Activated naive CD4-positive, alpha-beta T cell treated with Interleukin-2 at 50 U/mL for 16 hours (primary cell): Measurements from ENCODE around the gene MUC4.
"Not testable (repeated sequence)": the region's sequence is repeated elsewhere in the genome, so short reads cannot be mapped to it uniquely, and the experiment has no call there.

ENCODE experiments used
- DNase-seq: peaks from one replicate; pipeline ENCODE4 v3.0.0-alpha.2; 2020

Gene MUC4

DNA sequence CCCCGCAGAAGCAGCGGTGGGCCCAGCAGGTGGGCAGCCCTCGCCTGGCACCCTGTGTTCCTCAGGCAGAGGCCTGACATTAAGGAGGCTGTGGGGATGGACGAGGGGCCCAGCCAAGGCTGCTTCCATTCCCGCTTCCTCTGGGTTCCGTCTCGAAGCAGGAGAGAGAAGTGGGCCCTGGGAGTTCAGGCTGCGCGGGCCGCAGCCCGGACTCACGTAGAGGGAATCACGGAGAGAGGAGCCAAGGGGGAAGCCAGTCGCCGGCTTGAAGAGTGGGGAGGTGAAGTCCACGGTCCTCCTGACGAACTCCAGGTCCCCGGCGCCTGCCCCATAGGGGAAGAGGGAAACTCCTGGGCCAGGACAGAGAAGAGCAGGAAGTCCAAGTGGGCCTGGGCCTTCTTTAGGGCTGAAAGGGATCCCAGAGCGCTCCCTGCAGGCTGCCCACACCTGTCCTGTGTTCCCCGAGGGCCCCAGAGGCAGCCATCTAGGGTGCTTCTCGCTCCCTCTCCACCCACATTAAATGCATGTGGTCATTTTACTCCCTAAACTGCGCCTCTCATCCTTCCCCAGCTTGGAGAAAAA, 37.7 kb downstream of the MUC4 start:
- DNase-seq, result no peak

DNA sequence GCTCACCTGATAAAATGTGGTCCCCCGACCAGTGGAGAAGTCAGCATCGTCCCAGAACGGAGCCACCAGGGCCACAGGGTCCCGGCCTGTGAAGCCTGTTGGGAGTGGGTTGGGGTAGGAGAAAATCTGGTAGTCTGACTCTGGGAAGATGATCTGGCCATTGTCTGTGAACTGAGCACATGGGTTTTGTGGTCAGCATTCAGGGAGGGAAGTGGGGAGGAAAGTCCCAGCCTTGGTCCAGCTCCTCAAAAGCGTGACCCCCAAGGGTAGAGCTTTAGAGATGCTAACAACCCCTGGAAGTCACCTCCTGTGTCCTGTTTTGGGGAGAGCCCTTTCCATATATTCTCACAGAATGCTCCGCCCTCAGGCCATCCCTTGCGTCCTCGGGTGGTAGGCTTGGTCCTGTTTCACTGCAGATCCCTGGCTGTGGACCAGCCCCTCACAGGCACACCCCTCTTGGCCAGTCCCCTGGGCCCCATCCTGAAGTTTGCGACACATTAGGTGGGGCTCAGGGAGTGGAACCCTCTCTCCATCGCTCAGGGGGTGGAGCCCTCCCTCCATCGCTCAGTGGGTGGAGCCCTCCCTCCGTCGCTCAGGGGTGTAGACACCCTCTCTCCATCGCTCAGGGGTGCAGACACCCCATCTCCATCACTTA, 40.0 kb downstream of the MUC4 start:
- no peak for DNase-seq

DNA sequence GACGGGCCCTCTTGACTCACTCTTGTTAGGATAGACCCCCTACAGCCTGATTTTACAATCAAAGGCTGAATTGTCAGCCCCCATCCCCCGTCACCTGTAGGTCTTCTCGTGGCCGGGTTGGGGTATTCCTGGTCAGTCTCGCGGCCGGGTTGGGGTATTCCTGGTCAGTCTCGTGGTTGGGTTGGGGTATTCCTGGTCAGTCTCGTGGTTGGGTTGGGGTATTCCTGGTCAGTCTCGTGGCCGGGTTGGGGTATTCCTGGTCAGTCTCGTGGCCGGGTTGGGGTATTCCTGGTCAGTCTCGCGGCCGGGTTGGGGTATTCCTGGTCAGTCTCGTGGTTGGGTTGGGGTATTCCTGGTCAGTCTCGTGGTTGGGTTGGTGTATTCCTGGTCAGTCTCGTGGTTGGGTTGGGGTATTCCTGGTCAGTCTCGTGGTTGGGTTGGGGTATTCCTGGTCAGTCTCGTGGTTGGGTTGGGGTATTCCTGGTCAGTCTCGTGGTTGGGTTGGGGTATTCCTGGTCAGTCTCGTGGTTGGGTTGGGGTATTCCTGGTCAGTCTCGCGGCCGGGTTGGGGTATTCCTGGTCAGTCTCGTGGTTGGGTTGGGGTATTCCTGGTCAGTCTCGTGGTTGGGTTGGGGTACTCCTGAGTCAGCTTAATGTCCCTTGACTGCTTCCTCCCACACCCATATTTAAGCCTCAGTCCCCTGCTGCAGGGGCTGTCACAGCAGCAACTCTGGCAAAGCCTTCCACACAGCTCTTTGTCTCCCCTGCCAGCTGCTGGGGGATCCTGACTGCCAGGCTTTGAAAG, 40.7 kb downstream of the MUC4 start:
- not testable (repeated sequence) for DNase-seq

DNA sequence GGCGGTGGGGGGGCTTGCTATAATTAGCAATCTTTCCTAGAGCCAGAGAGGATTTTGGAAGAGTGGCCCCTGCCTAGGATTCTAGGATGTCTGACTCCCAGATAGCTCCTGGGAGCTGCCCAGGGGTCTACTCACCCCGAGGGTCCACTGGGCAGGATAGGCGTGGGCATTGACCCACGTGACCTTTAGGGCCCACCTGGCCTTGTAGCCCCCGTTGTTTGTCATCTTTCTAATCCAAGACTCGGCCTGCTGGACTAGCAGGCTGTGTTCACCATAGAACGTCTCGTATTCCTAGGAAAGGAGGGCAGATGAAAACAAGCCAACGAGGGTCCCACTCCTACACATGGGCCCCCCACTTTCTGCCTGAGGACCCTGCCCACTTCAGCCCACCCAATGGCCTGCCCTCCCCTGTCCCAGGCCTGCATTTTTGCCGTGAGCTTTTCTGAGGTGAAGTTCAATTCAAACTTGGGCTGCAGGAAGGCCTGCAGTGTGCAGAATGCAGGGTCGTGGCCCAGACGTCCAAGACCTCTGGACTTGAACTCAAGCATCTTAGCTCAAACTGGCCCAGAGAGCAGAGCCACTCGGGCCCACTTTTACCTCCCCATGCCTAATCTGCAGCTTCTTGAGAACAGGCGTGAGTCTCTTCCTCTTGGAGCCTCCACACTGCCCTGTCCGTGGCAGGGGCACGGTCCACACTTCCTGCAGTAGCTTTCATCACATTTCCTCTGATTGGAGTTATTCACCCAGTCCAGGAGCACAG, 41.5 kb downstream of the MUC4 start:
- no peak for DNase-seq

DNA sequence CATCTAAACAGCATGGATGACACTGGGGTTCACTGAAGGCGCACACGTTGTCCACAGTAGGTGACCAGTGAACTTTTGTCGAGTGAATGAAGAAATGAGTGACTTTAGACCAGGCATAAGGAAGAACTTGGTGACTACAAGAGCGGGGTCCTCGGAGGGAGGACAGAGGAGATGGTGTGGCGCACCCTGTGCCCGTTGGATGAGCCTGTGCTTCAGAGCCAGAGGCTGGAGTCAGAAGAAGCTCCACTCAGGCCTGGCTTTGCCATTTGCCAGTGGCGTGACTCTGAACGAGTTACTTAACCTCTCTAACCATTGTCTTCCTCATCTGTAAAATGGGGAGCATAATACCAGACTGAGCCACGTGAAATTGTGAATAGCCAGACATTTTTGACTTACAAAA, 42.2 kb downstream of the MUC4 start:
- no peak for DNase-seq

DNA sequence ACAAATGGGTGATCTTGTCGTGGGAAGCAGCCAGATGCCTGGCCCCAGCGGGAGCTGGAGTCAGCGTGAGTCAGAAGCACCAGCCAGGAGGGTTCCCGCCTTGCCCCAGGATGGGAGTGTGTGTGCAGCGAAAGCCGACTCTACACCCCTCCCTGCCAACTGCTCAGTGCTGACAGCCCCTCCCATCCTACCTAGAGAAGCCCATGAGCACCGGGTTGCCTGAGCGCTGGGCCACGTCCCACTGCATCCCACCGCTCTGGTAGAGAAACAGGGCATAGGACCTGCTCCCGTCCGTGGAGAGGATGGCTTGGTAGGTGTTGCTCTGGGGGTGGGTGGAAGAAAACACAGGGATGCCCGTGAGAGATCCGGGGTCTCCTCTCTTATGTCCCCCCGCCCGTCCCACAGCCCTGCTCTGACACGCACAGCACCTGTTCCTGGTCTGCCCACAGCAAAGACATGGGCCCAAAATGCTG, 42.9 kb downstream of the MUC4 start:
- no peak for DNase-seq

DNA sequence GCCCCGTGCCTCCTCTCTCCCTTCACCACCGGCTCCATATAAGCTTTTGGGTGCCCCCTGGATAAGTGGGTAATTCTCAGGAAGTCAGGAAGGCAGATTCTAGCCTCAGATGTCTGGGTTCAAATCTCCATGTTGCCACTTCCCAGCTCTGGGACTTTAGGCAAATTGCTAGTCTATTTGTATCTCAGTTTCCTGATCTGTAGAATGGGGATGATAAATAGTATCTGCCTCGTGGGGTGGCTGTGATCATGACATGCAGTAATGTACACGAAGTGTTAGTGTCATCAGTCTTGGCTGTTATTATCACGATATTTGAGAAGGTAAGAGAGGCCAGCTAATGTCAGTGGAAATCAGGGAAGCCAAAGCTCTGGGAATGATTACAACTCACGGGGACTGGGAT, 43.3 kb downstream of the MUC4 start:
- DNase-seq, result no peak

DNA sequence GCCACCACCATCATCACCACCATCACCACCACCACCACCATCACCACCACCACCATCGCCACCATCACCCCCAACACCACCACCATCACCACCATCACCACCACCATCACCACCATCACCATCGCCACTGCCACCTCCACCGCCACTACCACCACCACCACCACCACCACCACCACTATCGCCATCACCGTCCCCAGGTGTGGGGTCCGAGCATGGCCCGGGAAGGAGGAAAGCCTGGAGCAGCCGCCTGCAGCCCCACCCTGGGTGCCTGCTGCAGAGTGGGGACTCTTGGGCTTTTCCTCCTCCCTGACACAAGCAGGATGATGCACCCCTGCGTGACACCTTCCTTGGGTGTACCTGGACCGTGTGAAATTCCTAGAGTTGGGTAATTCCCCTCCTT, 43.9 kb downstream of the MUC4 start:
- no peak for DNase-seq

DNA sequence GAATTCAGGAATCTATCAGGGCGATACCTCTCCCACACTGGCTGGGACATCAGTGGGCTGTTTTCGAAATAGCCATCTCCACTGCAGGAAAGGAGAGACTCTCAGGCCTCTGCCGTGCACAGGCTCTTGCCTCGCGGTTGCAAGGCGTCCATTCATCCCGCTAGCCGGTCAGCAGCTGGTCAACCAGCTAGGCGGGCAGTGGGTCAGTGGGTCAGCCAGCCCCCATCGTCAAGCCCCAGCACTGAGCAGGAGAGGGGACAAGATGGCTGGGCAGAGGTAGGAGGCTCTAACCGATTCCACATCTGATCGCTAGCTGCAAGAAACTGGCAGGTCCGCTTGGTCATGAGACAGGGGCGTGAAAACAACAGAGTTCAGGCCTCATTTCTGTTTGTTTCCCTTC, 45.1 kb downstream of the MUC4 start:
- no peak for DNase-seq

DNA sequence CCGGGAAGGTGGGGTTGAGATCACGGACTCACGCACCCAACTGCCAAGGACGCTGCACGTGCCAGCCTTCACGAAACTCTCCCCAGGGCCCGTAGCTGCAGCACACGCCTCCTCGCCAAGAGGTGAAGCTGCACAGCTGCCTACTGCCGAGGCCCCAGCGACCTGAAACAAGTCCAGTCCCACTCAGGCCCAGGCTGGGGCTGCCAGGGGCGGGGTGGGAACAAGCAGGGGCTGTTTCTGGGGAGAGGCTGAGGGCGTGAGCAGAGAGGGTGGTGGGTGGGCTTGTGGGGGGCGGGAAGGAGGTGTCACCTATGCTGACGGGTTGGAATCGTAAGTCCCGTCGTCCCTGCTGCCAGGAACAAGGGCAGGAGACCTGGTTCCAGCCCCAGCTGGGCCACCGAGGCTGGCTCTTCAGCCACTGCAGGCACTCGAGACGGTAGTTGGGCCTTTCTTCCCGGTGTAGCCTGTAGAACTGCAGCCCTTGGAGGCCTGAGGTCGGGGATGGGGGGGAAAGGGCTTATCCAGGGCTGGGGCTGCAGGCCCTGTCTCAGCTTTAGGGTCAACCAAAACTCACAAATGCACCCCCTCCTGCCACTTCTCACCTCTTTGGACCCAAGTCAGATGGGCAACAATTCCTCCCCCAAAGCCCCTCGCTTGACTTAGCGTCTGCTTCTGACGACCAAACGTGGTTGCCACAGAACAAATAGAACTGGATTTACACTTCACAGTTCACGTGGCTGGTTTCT, 46.6 kb downstream of the MUC4 start:
- DNase-seq, result no peak

DNA sequence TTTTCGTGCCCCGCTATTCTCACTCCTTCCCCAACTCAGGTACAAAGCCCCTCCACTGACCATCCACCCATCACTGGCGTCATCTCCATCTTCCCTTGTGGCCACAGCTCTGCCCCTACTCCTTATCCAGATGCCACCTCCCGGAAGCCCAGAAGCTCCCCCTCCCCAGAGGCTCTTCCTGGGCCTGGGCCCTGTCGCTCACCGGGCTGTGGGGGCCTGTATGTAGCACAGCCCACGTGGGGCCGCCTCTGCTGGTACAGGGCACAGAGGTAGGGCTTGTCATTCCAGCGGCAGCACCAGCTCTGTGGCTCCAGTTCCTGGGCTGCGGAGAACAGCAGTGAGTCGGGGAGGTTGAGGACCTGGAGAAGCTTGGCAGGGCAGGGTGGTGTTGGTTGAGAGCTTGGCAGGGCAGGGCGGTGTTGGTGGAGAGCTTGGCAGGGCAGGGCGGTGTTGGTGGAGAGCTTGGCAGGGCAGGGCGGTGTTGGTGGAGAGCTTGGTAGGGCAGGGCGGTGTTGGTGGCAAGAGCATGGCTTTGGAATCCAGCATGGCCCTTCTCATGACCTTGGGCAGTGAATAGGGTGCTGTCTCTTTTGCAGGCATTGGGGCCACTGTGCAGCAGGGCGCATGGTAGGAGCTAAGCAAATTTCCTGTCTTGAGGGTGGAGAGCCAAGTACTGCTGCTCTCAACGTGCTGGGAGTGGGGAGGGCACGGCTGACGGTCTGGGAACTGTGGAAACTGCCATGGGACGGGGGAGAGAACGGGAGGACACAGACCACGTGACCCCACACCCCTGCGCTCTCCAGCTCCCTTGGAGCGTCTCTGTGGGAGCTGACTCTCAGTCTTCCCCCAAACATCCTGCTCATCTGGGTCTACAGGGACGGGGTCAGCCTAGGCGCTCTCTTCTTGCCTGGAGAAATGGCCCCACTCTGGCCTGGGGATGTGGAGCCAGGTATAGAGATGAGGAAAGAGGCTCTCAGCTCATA, 47.6 kb downstream of the MUC4 start:
- DNase-seq, result no peak

DNA sequence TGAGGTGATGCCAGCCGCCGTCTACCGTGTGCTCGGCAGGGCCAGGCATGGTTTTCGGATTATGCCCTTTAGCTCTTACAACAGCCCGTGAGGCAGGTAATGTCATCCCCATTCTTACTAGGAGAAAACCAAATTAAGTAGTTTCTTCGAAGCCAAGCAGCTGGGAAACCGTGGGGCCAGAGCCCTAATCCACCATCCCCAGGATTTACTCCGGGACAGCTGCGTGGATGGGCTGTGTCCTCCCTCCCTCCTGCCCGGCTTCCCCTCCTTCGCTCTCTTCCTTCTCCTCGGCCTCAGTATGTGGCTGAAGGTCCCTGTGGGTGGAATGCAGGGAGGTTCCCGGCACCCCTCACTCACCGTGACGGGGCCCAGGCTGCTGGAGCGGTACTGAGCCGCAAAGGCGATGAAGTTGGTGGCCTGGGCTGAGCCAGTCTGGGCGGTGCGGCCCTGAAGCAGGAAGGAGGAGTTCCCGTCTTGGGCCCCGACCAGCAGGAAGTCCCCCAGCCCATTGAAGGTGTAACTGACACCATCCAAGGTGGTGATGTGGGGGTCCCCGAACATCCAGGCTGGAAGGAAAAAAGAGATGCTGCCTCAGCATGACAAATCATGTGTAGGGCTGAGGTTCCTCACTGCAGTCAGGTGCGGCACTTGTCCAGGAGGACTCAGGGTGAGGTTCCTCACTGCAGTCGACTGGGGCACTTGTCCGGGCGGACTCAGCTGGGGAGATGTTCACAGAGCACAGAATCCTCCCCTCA, 48.5 kb downstream of the MUC4 start:
- DNase-seq, result no peak

DNA sequence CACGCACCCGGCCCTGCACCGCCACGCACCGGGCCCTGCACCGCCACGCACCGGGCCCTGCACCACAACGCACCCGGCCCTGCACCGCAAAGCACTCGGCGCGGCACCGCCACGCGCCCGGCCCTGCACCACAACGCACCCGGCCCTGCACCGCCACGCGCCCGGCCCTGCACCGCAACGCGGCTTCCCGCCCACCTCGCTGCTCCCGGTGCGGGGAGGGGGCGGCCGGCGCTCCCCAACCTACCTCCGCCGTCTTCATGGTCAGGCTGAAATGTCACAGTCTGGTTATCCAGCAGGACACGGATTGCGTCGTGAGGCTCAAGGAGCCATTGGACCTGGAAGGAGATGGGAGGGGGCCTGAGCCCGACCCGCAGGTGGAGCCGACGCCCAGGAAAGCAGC, 49.1 kb downstream of the MUC4 start:
- DNase-seq, result no peak

DNA sequence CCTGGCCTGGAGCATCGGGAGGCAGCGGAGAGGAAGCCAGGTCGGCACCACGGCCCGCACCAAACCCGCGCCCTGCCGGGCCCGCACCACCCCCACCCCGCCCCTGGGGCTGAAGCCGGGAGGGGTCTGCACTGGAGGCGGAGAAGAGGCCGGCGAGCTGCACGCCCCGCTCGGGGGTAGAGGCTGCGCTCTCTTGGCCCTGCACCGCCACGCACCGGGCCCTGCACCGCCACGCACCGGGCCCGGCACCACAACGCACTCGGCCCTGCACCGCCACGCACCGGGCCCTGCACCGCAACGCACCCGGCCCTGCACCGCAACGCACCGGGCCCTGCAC, 49.5 kb downstream of the MUC4 start:
- no peak for DNase-seq

DNA sequence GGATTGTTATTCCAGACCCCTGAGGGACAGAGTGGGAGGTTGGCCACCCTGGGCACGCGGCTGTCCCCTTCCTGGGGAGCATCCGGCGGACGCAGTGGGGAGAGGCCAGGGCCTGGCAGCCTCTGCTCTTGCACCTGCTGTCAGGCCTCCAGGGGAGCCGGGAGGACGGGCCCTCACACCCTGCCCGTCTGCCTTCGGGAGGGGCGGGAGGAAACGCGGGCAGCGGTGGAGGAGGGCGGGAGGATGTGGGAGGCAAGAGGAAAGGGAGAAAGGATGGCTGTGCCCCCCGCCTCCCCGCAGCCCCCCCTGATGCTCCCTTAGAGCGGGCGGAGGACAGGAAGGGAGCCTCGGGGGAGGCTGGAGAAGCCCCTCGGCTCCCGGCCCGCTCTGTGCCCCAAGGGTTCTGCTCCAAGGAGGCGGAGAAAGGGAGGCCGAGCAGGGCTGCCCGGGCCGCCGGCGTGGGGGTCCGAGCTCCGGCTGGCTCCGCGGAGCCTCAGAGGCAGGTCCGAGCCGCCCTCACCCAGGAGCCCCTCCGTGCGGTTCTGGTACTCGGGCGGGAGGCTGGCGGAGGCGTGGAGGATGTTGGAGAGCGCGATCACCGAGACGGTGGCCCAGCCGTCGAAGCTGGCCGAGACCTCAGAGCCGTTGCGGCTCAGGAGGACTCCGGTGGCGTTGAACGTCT, 50.0 kb downstream of the MUC4 start:
- no peak for DNase-seq

DNA sequence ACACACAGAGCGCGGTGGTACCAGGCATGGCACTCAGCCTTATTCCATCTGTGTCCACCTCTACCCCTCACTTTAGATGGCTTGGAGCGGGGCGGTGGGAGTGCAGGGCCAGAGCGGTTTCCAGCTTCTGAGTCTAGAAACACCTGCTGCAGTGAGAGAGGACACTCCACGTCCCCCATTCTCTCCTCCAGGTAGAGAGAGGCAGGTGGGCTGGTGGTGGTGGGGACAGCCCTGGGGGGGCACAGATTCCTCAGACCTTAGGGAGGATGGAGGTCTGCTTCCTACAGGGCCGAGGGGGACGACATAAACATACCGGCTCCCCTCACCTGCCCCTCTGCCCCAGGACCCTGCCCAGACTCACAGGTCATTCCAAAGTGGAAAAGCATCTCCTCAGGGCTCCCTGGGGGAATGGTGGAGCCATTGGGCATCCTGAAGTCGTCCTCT, 50.6 kb downstream of the MUC4 start:
- DNase-seq, result no peak

DNA sequence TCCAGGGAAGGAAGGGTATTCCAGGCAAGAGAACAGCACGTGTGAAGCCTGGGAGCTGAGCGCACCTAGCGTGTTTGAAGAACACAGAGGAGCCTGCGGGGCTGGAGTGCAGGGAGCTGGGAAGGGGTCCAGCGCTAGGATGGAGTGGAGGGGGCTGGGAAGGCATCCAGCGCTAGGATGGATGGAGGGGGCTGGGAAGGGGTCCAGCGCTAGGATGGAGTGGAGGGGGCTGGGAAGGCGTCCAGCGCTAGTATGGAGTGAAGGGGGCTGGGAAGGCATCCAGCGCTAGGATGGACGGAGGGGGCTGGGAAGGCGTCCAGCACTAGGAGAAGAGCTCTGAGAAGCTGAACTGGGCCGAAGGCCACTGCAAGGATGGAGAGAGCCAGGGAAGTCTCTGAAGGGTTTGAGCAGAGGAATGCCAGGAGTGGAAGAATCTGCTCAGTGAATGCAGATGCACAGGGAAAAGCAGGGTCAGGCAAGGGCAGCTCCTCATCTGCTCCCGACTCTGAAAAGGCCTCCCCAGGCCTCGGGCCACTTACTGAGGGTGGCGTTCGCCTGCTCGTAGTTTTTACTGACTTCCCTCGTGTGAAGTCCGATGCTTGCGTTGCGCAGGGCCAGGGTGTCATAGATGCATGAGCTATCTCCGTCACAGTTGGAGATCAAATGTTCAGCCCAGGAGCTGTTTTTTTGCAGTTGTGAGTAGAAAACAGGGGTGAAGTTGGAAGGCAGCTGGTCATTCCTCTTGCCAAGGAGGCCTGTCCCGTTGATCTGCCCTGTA, 51.2 kb downstream of the MUC4 start:
- DNase-seq, result no peak

DNA sequence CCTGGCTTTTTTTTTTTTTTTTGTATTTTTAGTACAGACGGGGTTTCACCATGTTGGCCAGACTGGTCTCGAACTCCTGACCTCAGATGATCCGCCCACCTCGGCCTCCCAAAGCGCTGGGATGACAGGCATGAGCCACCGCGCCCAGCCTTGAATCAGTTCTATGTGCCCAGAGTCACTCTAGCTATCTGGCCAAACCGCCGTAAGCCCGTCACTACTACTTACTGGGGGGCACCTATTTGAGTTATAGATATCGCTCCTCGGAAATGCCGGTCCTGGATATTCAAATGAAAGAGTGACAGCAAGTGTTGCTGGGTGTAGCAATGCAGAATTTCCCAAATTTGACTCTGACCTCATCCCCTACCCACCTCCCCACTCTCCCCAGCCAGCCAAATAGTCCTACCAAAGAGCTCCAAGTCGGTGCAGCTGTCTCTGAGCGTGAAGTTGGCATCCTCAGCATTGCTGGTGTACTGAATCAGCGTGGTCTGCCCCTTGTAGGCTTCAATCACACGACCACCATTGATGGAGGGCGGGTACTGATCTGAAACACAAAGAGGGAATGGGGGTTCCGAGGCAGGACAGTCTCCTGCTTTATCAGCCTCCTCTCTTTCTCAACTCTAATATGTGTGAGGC, 52.9 kb downstream of the MUC4 start:
- DNase-seq, result no peak

DNA sequence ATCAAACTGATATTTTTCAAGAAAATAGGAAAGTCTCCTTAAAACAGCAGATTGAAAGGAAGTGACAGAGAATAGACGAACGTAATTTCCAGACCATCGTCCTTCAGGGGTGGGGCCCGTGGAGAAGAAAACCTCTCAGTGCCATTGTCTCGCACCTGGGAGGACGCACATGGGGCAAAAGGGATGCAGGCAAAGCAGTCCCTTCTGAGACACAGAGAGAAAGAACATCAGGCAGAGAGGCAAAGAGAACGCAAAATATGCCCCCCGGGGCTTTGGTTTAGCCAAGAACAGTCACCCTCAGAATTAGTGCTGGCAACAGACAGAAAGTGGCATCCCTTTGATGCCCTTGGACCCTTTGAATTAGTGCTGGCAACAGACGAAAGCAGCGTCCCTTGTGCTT, 53.9 kb downstream of the MUC4 start:
- no peak for DNase-seq
